ENCODE measurements around the gene RANBP17.

Gene RANBP17

DNA sequence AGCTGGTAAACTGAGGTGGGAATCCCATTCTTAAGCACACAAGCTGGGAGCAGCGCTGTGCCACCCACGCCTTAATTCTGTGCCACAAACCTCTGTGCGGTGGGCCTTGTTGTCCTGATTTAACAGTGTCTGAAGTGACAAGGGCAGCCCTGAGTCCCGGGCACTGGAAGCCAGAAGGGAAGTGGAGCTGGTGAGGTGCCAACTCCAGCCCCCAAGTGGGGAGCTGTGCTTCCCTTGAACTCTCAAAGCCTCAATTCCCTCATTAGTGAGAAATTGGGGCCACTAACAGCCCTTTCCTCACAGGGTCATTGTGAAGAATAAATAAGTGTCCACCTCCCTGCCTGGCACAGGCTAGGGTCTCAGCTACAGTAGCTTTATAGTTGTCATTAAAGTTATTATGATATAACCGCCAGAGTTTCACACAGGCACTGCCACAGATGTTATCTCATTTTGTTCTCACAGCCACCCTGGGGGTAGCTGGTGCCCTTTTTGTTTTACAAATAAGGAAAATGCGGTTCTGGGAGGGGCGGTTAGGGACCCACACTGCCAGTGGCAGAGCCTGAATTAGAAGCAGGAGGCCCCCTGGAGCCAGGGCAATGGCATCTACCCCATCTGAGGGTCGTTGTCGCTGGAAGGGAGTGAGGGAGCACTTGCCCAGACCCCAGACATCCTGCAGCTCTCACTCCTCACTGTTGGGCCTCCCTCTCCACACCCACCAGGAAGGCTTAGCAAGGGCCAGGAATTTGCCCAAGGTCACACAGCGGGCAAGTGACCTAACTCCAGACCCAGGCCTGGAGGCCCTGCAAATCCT, 445.2 kb downstream of the RANBP17 start:
- H3K27me3 ChIP-seq (ENCODE audit: control insufficient read depth, low read length) = peaks cover 11% of the 10 kb centered on the region

DNA sequence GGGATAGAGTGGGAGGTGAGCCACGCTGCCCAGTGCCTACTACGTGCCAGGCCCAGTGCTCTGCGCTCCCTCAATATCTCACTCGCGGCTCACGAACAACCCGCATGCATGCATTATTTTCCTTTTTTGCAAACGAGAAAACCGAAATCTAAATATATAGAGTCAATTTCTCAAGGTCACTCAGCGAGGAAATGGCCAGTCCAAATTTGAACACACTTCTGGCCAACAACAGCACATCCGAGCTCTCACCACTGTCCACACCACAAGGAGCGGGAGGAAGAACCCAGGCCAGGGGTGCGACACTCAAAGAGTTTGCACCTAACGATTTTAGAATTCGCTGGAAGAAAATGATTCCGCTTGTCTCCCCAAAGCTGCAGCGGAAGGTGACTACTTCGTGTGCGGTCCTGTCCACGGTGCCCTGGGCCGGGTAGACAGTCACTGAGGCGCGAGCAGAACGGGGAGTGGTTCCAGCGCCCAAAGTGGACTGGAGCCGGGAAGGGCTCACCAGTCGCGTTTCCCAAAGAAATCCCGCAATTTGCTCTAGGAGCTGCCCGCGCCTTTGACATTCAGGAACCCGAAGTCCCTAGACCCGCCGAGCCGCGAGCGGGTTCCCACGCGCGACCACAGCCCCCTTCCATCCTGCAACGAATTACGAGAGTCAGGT, 446.1 kb downstream of the RANBP17 start:
- Histone ChIP-seq H4K20me1 (ENCODE audit: control insufficient read depth, insufficient read depth, low read depth, low read length) (no peaks in the 10 kb centered on the region), H3K4me3 (ENCODE audit: low read length) (no peak overlapping the region), H3K79me2 (ENCODE audit: control insufficient read depth, low read length) (no peaks in the 10 kb centered on the region), H3F3A (ENCODE audit: control insufficient read depth, insufficient read depth) (no peaks in the 10 kb centered on the region), H3K9me2 (replicated peaks; ENCODE audit: control insufficient read depth, low read length) (no peaks in the 10 kb centered on the region), H3K9me3 (ENCODE audit: control insufficient read depth, insufficient read depth, low read length) (no peaks in the 10 kb centered on the region; the same call in 1 of the 2 replicates), H3K36me3 (ENCODE audit: control insufficient read depth, low read length) (no peaks in the 10 kb centered on the region), H3K4me1 (ENCODE audit: control insufficient read depth, low read length) (no peaks in the 10 kb centered on the region), H3K27me3 (ENCODE audit: control insufficient read depth, low read length) (peaks cover 11% of the 10 kb centered on the region), H3K27ac (ENCODE audit: low read depth, low read length) (no peak overlapping the region), H3K4me2 (ENCODE audit: low read length) (no peak overlapping the region)
- TF ChIP-seq EZH2phosphoT487 (IDR thresholded peaks at IDR 0.05; ENCODE audit: borderline replicate concordance, low read length) = no peak
- TF ChIP-seq, protein P1, sequence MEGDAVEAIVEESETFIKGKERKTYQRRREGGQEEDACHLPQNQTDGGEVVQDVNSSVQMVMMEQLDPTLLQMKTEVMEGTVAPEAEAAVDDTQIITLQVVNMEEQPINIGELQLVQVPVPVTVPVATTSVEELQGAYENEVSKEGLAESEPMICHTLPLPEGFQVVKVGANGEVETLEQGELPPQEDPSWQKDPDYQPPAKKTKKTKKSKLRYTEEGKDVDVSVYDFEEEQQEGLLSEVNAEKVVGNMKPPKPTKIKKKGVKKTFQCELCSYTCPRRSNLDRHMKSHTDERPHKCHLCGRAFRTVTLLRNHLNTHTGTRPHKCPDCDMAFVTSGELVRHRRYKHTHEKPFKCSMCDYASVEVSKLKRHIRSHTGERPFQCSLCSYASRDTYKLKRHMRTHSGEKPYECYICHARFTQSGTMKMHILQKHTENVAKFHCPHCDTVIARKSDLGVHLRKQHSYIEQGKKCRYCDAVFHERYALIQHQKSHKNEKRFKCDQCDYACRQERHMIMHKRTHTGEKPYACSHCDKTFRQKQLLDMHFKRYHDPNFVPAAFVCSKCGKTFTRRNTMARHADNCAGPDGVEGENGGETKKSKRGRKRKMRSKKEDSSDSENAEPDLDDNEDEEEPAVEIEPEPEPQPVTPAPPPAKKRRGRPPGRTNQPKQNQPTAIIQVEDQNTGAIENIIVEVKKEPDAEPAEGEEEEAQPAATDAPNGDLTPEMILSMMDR (IDR thresholded peaks at IDR 0.05; ENCODE audit: low read depth, low read length, poor library complexity, severe bottlenecking) = no peak

More for the DNA sequence above, 445.2 kb downstream of the RANBP17 start:
- Histone ChIP-seq H3K9me2 (replicated peaks; ENCODE audit: control insufficient read depth, low read length) (no peaks in the 10 kb centered on the region), H3K4me1 (ENCODE audit: control insufficient read depth, low read length) (no peaks in the 10 kb centered on the region), H3K36me3 (ENCODE audit: control insufficient read depth, low read length) (no peaks in the 10 kb centered on the region), H3K27ac (ENCODE audit: low read depth, low read length) (no peak overlapping the region), H3K4me2 (ENCODE audit: low read length) (no peak overlapping the region), H3K79me2 (ENCODE audit: control insufficient read depth, low read length) (no peaks in the 10 kb centered on the region), H4K20me1 (ENCODE audit: control insufficient read depth, insufficient read depth, low read depth, low read length) (no peaks in the 10 kb centered on the region), H3K4me3 (ENCODE audit: low read length) (no peak overlapping the region), H3K9me3 (ENCODE audit: control insufficient read depth, insufficient read depth, low read length) (no peaks in the 10 kb centered on the region; the same call in 1 of the 2 replicates), H3F3A (ENCODE audit: control insufficient read depth, insufficient read depth) (no peaks in the 10 kb centered on the region)
- TF ChIP-seq EZH2phosphoT487 (IDR thresholded peaks at IDR 0.05; ENCODE audit: borderline replicate concordance, low read length) = no peak
- TF ChIP-seq, protein P1 (IDR thresholded peaks at IDR 0.05; ENCODE audit: low read depth, low read length, poor library complexity, severe bottlenecking) = no peak

DNA sequence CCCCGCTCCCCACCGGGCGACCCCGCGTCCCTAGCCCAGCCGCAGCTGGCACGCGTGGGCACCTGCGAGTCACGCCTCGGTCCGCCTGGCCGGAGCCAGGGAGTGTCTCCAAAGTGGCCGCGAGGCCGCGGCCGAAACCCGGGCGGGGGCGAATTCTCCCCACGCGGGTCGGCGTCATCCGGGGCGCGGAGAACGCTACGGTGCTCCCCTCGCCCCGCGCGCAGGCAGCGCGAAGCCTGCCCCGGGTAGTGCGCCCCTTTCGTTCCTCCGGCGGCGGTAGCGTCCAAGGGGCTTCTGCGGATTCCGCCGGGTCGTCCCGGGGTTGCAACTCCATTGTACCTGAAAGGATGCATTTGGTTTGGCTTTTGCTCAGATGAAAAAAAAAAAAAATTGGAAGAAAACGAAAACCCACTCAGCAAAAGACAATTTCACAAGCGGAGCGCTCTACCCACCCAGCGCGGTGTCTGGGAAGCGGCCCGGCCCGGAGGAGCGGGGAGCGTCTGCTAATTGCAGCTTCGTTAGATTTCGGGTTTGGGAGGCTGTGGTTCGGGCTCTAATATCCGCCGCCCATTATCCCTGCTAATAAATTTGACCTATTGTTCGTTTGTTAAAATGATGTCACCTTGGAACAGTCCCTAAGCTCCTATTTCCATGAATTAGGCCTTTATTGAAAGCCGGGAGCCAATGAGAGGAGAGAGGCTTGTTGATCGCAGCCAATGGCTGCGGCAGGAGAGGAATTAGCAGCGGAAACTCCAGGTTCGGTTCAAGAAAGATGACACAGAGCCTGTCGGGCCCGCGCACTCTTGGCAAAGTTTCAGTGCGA, 446.8 kb downstream of the RANBP17 start, which contains the start of gene TLX3:
TSS of gene TLX3 (plus strand) at position 796 of the 823 bp plus-strand sequence. CDS start 118 bp downstream, outside the sequence.
- Histone ChIP-seq H3K27me3 (ENCODE audit: control insufficient read depth, low read length) (peaks cover 11% of the 10 kb centered on the region), H3F3A (ENCODE audit: control insufficient read depth, insufficient read depth) (no peaks in the 10 kb centered on the region), H3K36me3 (ENCODE audit: control insufficient read depth, low read length) (no peaks in the 10 kb centered on the region), H3K4me2 (ENCODE audit: low read length) (no peak within 1 kb of the TSS), H3K27ac (ENCODE audit: low read depth, low read length) (no peak within 1 kb of the TSS), H3K4me1 (ENCODE audit: control insufficient read depth, low read length) (no peaks in the 10 kb centered on the region), H3K9me2 (replicated peaks; ENCODE audit: control insufficient read depth, low read length) (no peaks in the 10 kb centered on the region), H3K79me2 (ENCODE audit: control insufficient read depth, low read length) (no peaks in the 10 kb centered on the region), H4K20me1 (ENCODE audit: control insufficient read depth, insufficient read depth, low read depth, low read length) (no peaks in the 10 kb centered on the region), H3K4me3 (ENCODE audit: low read length) (no peak within 1 kb of the TSS), H3K9me3 (ENCODE audit: control insufficient read depth, insufficient read depth, low read length) (no peaks in the 10 kb centered on the region; the same call in 1 of the 2 replicates)
- TF ChIP-seq, protein P1 (IDR thresholded peaks at IDR 0.05; ENCODE audit: low read depth, low read length, poor library complexity, severe bottlenecking) = no peak
- TF ChIP-seq EZH2phosphoT487 (IDR thresholded peaks at IDR 0.05; ENCODE audit: borderline replicate concordance, low read length) = no peak

Measured in DOHH2 (cell line).